Liver (tissue), 9 donors: ENCODE results near the gene PLXDC2. TPM values are rescaled to one million over a fixed set of nuclear protein-coding genes. Genes with fewer than 3 reads are reported as not detected.

Source experiments
- DNase-seq: peaks from one replicate; pipeline ENCODE4 v3.0.0-alpha.2; 2017; ENCODE audit warnings: low spot score
- H3K27ac ChIP-seq, 2 donors: one replicate each; pipeline ENCODE4 v1.7.0; 2013; ENCODE audit warnings: inconsistent platforms in 2 of 2, low read length in 2 of 2, control low read depth in 1 of 2, low read depth in 1 of 2, mild to moderate bottlenecking in 1 of 2
- H3K27me3 ChIP-seq, 4 donors: one replicate each; pipeline versions ENCODE4 v1.6.1 to v1.7.0; 2013; ENCODE audit warnings: low read length in 3 of 4, inconsistent platforms in 1 of 4, mild to moderate bottlenecking in 1 of 4, moderate library complexity in 1 of 4; ENCODE audit not compliant: control insufficient read depth in 4 of 4, insufficient read depth in 4 of 4
- H3K36me3 ChIP-seq, 4 donors: one replicate each; pipeline versions ENCODE4 v1.6.1 to v1.7.0; 2013; ENCODE audit warnings: low read length in 3 of 4, mild to moderate bottlenecking in 3 of 4, low read depth in 1 of 4, moderate library complexity in 1 of 4; ENCODE audit not compliant: control insufficient read depth in 4 of 4, insufficient read depth in 3 of 4
- H3K4me1 ChIP-seq, 4 donors: one replicate each; pipeline versions ENCODE4 v1.6.1 to v1.7.0; 2013; ENCODE audit warnings: low read length in 3 of 4, mild to moderate bottlenecking in 3 of 4, moderate library complexity in 1 of 4; ENCODE audit not compliant: control insufficient read depth in 4 of 4, insufficient read depth in 4 of 4
- H3K4me3 ChIP-seq, 3 donors: one replicate each; pipeline versions ENCODE4 v1.6.1 to v1.7.0; 2013; ENCODE audit warnings: low read length in 3 of 3, control low read depth in 1 of 3, low read depth in 1 of 3, mild to moderate bottlenecking in 1 of 3
- H3K9ac ChIP-seq, 2 donors: one replicate each; pipeline ENCODE4 v1.7.0; 2013; ENCODE audit warnings: low read length in 2 of 2, mild to moderate bottlenecking in 2 of 2, moderate library complexity in 2 of 2, control low read depth in 1 of 2, low read depth in 1 of 2
- H3K9me3 ChIP-seq, 4 donors: one replicate each; pipeline versions ENCODE4 v1.6.1 to v1.7.0; 2013; ENCODE audit warnings: low read length in 3 of 4; ENCODE audit not compliant: control insufficient read depth in 4 of 4
- EGR1 ChIP-seq, 2 donors: IDR thresholded peaks; 2 replicates each; pipeline ENCODE4 v1.6.1; 2016 to 2018; ENCODE audit warnings: antibody characterized with exemption in 2 of 2, low read depth in 2 of 2
- FOXA1 ChIP-seq: IDR thresholded peaks from 2 replicates; pipeline ENCODE4 v1.6.1; 2016; ENCODE audit warnings: antibody characterized with exemption
- FOXA2 ChIP-seq: IDR thresholded peaks from 2 replicates; pipeline ENCODE4 v1.6.1; 2016; ENCODE audit warnings: antibody characterized with exemption
- GABPA ChIP-seq, 2 donors: IDR thresholded peaks in 1 of 2; conservative IDR thresholded peaks in 1 of 2; 2 replicates each; pipeline ENCODE4 v1.6.1; 2016; ENCODE audit warnings: antibody characterized with exemption in 2 of 2, mild to moderate bottlenecking in 1 of 2, moderate library complexity in 1 of 2
- HNF4A ChIP-seq, 2 donors: conservative IDR thresholded peaks; 2 replicates each; pipeline ENCODE4 v1.6.1; 2016; ENCODE audit warnings: antibody characterized with exemption in 2 of 2, mild to moderate bottlenecking in 2 of 2
- HNF4G ChIP-seq: IDR thresholded peaks from 2 replicates; pipeline ENCODE4 v1.6.1; 2016; ENCODE audit warnings: antibody characterized with exemption
- JUND ChIP-seq, 2 donors: IDR thresholded peaks; 2 replicates each; pipeline ENCODE4 v1.6.1; 2016; ENCODE audit warnings: antibody characterized with exemption in 2 of 2
- NR2F2 ChIP-seq: IDR thresholded peaks from 2 replicates; pipeline ENCODE4 v1.6.1; 2016; ENCODE audit warnings: antibody characterized with exemption
- RAD21 ChIP-seq, 2 donors: IDR thresholded peaks; 2 replicates each; pipeline ENCODE4 v1.6.1; 2016; ENCODE audit warnings: antibody characterized with exemption in 2 of 2, mild to moderate bottlenecking in 2 of 2
- RXRA ChIP-seq, 2 donors: IDR thresholded peaks; 2 replicates each; pipeline ENCODE4 v1.6.1; 2017 to 2018; ENCODE audit warnings: antibody characterized with exemption in 2 of 2, mild to moderate bottlenecking in 1 of 2
- SP1 ChIP-seq: IDR thresholded peaks from 2 replicates; pipeline ENCODE4 v1.6.1; 2018; ENCODE audit warnings: antibody characterized with exemption, mild to moderate bottlenecking
- TAF1 ChIP-seq: conservative IDR thresholded peaks from 2 replicates; pipeline ENCODE4 v1.6.1; 2016; ENCODE audit warnings: antibody characterized with exemption, mild to moderate bottlenecking
- WGBS: extraction: QIAGEN DNeasy Blood & Tissue Kit; methylation state at CpG from one replicate; pipeline ENCODE4 v1.1.7; 2013; 5-methylcytosine and 5-hydroxymethylcytosine counted together
- polyA plus RNA-seq, 2 donors: library from polyadenylated mRNA; stranded (reverse) in 1 of 2; unstranded in 1 of 2; fragments of 200-250 nt in 1 of 2; fragments of >200 nt in 1 of 2; fragmentation: Nextera tagmentation in 1 of 2; extraction: Ambion mirVana in 1 of 2; gene quantifications; one replicate each; pipeline versions ENCODE4 v1.2.1 to v1.2.3, GENCODE V29; 2013 to 2015
- total RNA-seq, 2 donors: library from RNA; depleted of rRNA; stranded (reverse); fragments of >200 nt; gene quantifications; one replicate each; pipeline ENCODE4 v1.2.3, GENCODE V29; 2014
- TF ChIP-seq, protein P1 (sequence below): fragments of 150-350 bp; IDR thresholded peaks from 2 replicates; pipeline ENCODE4 v1.5.1; 2017; ENCODE audit warnings: improper control_type of control experiment, low read depth, low read length; ENCODE audit not compliant: missing input control
- TF ChIP-seq, protein P2 (sequence below): IDR thresholded peaks from 2 replicates; pipeline ENCODE4 v1.6.1; 2016; ENCODE audit warnings: antibody characterized with exemption
- TF ChIP-seq, protein P3 (sequence below): IDR thresholded peaks from 2 replicates; pipeline ENCODE4 v1.6.1; 2016; ENCODE audit warnings: antibody characterized with exemption
- TF ChIP-seq, protein P4 (sequence below): IDR thresholded peaks from 2 replicates; pipeline ENCODE4 v1.6.1; 2016; ENCODE audit warnings: antibody characterized with exemption, mild to moderate bottlenecking
- TF ChIP-seq, protein P5 (sequence below): IDR thresholded peaks from 2 replicates; pipeline ENCODE4 v1.6.1; 2016; ENCODE audit warnings: antibody characterized with exemption
- donor health status: healthy.
- donor health status: healthy.
- donor health status: healthy.
- donor health status: healthy.
- donor health status: healthy.

The PLXDC2 gene
- total and polyA plus RNA-seq, 4 donors, result 1.4 to 5.1 (median 2.4) TPM

DNA sequence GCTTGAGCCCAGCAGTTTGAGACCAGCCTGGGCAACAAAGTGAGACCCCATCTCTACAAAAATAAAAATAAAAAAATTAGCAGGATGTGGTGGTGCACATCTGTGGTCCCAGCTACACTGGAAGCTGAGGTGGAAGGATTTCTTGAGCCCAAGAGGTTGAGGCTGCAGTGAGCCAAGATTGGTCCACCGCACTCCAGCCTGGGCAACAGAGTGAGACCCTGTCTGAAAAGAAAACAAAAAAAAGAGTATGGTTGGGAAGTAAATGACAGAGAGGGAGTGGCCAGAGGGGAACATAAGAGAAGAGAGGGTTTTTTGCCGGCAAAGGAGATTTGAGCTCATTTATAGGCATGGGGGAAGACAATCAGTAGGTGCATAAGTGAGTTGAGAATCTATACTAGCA, 19.7 kb downstream of the PLXDC2 start (continued):
- TF ChIP-seq, protein P1, sequence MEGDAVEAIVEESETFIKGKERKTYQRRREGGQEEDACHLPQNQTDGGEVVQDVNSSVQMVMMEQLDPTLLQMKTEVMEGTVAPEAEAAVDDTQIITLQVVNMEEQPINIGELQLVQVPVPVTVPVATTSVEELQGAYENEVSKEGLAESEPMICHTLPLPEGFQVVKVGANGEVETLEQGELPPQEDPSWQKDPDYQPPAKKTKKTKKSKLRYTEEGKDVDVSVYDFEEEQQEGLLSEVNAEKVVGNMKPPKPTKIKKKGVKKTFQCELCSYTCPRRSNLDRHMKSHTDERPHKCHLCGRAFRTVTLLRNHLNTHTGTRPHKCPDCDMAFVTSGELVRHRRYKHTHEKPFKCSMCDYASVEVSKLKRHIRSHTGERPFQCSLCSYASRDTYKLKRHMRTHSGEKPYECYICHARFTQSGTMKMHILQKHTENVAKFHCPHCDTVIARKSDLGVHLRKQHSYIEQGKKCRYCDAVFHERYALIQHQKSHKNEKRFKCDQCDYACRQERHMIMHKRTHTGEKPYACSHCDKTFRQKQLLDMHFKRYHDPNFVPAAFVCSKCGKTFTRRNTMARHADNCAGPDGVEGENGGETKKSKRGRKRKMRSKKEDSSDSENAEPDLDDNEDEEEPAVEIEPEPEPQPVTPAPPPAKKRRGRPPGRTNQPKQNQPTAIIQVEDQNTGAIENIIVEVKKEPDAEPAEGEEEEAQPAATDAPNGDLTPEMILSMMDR, result no peak

DNA sequence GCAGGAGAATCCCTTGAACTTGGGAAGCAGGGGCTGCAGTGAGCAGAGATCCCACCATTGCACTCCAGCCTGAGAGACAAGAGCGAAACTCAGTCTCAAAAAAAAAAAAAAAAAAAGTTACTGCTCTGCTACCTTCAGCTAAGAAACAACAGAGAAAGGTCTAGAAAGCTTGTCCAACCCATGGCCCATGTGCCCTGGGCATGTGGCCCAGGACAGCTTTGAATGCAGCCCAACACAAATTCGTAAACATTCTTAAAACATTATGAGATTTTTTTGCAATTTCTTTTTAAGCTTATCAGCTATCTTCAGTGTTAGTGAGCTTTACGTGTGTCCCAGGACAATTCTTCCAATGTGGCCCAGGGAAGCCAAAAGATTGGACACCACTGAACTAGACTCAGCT, 22.9 kb downstream of the PLXDC2 start:
- H3K9me3 ChIP-seq, result no peaks in the 10 kb centered on the region
- DNase-seq, result no peak
- H3K27ac ChIP-seq, result no peak overlapping the region
- no peak for TF ChIP-seq RXRA (IDR thresholded peaks at IDR 0.05)
- TF ChIP-seq, protein P2, sequence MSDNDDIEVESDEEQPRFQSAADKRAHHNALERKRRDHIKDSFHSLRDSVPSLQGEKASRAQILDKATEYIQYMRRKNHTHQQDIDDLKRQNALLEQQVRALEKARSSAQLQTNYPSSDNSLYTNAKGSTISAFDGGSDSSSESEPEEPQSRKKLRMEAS, result peak; percentile 37
- no peaks in the 10 kb centered on the region for H3K27me3 ChIP-seq
- no peaks in the 10 kb centered on the region for H3K36me3 ChIP-seq
- H3K9ac ChIP-seq, result no peak overlapping the region
- H3K4me3 ChIP-seq, result no peak overlapping the region
- peaks cover 0 to 10% (median 2%) of the 10 kb centered on the region in 4 donors for H3K4me1 ChIP-seq
- 71% methylated on average over 3 of the region's 3 CpGs for WGBS

DNA sequence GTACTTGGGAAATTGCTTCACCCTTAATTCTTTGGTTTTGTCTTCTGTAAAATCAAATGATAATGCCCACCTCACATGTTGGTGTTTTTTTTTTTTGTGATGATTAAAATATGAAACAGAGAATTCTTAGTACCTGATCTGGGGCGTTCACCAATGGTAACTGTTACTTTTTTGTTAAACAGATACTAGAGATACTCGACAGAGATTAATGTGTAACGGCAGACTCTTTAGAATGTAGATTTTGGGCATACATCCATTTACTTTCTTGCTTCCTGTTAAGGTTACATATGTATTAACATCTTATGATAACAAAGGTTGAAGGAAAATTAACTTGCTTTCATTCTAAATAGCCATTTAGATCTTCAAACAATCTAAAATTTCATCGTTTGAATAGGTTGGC, 23.3 kb downstream of the PLXDC2 start:
- Histone ChIP-seq H3K9ac (no peak overlapping the region), H3K27ac (no peak overlapping the region), H3K9me3 (no peaks in the 10 kb centered on the region), H3K36me3 (no peaks in the 10 kb centered on the region), H3K4me1 (peaks cover 0 to 10% (median 2%) of the 10 kb centered on the region in 4 donors), H3K27me3 (no peaks in the 10 kb centered on the region), H3K4me3 (no peak overlapping the region)
- DNase-seq, result no peak
- TF ChIP-seq NR2F2, result no peak
- no peak for TF ChIP-seq FOXA1
- TF ChIP-seq, protein P3, sequence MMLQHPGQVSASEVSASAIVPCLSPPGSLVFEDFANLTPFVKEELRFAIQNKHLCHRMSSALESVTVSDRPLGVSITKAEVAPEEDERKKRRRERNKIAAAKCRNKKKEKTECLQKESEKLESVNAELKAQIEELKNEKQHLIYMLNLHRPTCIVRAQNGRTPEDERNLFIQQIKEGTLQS, result no peak
- TF ChIP-seq, protein P1, result no peak
- no peak for TF ChIP-seq RAD21 (IDR thresholded peaks at IDR 0.05)
- no peak for TF ChIP-seq JUND (IDR thresholded peaks at IDR 0.05)
- TF ChIP-seq, protein P2, result no peak
- TF ChIP-seq EGR1 (IDR thresholded peaks at IDR 0.05; ENCODE audit: low read depth in 2 of 2), result no peak
- TF ChIP-seq, protein P4, sequence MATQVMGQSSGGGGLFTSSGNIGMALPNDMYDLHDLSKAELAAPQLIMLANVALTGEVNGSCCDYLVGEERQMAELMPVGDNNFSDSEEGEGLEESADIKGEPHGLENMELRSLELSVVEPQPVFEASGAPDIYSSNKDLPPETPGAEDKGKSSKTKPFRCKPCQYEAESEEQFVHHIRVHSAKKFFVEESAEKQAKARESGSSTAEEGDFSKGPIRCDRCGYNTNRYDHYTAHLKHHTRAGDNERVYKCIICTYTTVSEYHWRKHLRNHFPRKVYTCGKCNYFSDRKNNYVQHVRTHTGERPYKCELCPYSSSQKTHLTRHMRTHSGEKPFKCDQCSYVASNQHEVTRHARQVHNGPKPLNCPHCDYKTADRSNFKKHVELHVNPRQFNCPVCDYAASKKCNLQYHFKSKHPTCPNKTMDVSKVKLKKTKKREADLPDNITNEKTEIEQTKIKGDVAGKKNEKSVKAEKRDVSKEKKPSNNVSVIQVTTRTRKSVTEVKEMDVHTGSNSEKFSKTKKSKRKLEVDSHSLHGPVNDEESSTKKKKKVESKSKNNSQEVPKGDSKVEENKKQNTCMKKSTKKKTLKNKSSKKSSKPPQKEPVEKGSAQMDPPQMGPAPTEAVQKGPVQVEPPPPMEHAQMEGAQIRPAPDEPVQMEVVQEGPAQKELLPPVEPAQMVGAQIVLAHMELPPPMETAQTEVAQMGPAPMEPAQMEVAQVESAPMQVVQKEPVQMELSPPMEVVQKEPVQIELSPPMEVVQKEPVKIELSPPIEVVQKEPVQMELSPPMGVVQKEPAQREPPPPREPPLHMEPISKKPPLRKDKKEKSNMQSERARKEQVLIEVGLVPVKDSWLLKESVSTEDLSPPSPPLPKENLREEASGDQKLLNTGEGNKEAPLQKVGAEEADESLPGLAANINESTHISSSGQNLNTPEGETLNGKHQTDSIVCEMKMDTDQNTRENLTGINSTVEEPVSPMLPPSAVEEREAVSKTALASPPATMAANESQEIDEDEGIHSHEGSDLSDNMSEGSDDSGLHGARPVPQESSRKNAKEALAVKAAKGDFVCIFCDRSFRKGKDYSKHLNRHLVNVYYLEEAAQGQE, result no peak
- TF ChIP-seq GABPA (IDR thresholded peaks at IDR 0.05 in 1 of 2, conservative IDR thresholded peaks at IDR 0.05 in 1 of 2), result no peak
- TF ChIP-seq, protein P5, sequence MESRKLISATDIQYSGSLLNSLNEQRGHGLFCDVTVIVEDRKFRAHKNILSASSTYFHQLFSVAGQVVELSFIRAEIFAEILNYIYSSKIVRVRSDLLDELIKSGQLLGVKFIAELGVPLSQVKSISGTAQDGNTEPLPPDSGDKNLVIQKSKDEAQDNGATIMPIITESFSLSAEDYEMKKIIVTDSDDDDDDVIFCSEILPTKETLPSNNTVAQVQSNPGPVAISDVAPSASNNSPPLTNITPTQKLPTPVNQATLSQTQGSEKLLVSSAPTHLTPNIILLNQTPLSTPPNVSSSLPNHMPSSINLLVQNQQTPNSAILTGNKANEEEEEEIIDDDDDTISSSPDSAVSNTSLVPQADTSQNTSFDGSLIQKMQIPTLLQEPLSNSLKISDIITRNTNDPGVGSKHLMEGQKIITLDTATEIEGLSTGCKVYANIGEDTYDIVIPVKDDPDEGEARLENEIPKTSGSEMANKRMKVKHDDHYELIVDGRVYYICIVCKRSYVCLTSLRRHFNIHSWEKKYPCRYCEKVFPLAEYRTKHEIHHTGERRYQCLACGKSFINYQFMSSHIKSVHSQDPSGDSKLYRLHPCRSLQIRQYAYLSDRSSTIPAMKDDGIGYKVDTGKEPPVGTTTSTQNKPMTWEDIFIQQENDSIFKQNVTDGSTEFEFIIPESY, result no peak
- no peak for TF ChIP-seq RXRA (IDR thresholded peaks at IDR 0.05)
- no peak for TF ChIP-seq FOXA2
- TF ChIP-seq SP1, result no peak
- no peak for TF ChIP-seq HNF4G
- no peak for TF ChIP-seq TAF1
- TF ChIP-seq HNF4A (conservative IDR thresholded peaks at IDR 0.05), result no peak
- WGBS, result 80% methylated on average over 4 of the region's 4 CpGs
